Mammary epithelial cell (primary cell): Measurements from ENCODE around the gene CCL1.

Source experiments
- CTCF ChIP-seq, 2 donors: IDR thresholded peaks in 1 of 2; conservative IDR thresholded peaks in 1 of 2; 2 replicates each; pipeline ENCODE4 v1.5.1; 2011 to 2012; ENCODE audit warnings: inconsistent platforms in 2 of 2, low read length in 2 of 2, mild to moderate bottlenecking in 2 of 2, control low read depth in 1 of 2, low read depth in 1 of 2; ENCODE audit not compliant: insufficient read depth in 1 of 2; ENCODE audit errors: extremely low read depth in 1 of 2
- EZH2 ChIP-seq: IDR thresholded peaks from 2 replicates; pipeline ENCODE4 v1.6.1; 2012; ENCODE audit warnings: low read length, inconsistent platforms, borderline replicate concordance

- TF ChIP-seq CTCF (conservative IDR thresholded peaks at IDR 0.05 in 1 of 2, IDR thresholded peaks at IDR 0.05 in 1 of 2; ENCODE audit: extremely low read depth in 1 of 2, insufficient read depth in 1 of 2, low read depth in 1 of 2, low read length in 2 of 2) (no peak), EZH2 (no peak)
Observed at GRCh38 chr17:34377078-34377823, 14.2 kb upstream of the CCL1 start.
